ENCODE data around the gene ELOA.

ELOA gene

GRCh38 chr1:23788695-23789094, 45.4 kb downstream of the ELOA start:
- CTCF ChIA-PET = interaction anchor here (1.1 to 16.4 kb wide), 5 partner anchors 9 to 22 kb away, joined by 3 to 169 read pairs (median 5); partner anchors contain the start of gene PITHD1
- POLR2A ChIA-PET = interaction anchor here (0.6 kb wide), 1 partner anchor 182 kb away, joined by 3 read pairs; no protein-coding TSS in a partner anchor
- no peak for DNase-seq (ENCODE audit: extremely low spot score)
- TF ChIP-seq CTCF (IDR thresholded peaks at IDR 0.05; ENCODE audit: control extremely low read depth, extremely low read depth, low read depth, missing control alignments) = no peak

- POLR2A ChIA-PET = interaction anchor here (0.9 to 2.0 kb wide), 3 partner anchors 11 to 99 kb away, joined by 3 to 6 read pairs (median 6); partner anchors contain the start of genes PITHD1 and RPL11
- DNase-seq (ENCODE audit: extremely low spot score) = peak; percentile 91
- TF ChIP-seq CTCF (IDR thresholded peaks at IDR 0.05; ENCODE audit: control extremely low read depth, extremely low read depth, low read depth, missing control alignments) = no peak
- CTCF ChIA-PET = interaction anchor here (0.9 to 16.4 kb wide), 6 partner anchors 12 to 126 kb away, joined by 3 to 169 read pairs (median 6); no protein-coding TSS in a partner anchor
Measured at GRCh38 chr1:23790696-23791515, 47.6 kb downstream of the ELOA start, which contains the start of gene LYPLA2. LYPLA2 (plus strand) TSS chr1:23791145; CDS start chr1:23792683, 1,538 bp downstream.

- CTCF ChIA-PET = interaction anchor here (1.1 to 16.4 kb wide), 3 partner anchors 19 to 125 kb away, joined by 3 to 169 read pairs (median 11); no protein-coding TSS in a partner anchor
- POLR2A ChIA-PET = interaction anchor here (0.6 to 2.0 kb wide), 3 partner anchors 10 to 25 kb away, joined by 3 to 6 read pairs (median 5); partner anchors contain the start of gene PITHD1
- peak; percentile 61 for DNase-seq (ENCODE audit: extremely low spot score)
- no peak for TF ChIP-seq CTCF (IDR thresholded peaks at IDR 0.05; ENCODE audit: control extremely low read depth, extremely low read depth, low read depth, missing control alignments)
Measured at GRCh38 chr1:23791516-23792047, 48.3 kb downstream of the ELOA start.

- CTCF ChIA-PET = interaction anchor here (1.1 to 16.4 kb wide), 3 partner anchors 18 to 125 kb away, joined by 3 to 169 read pairs (median 11); no protein-coding TSS in a partner anchor
- POLR2A ChIA-PET = interaction anchor here (0.6 to 2.0 kb wide), 2 partner anchors 9 to 26 kb away, joined by 5 to 6 read pairs; no protein-coding TSS in a partner anchor
- no peak for TF ChIP-seq CTCF (IDR thresholded peaks at IDR 0.05; ENCODE audit: control extremely low read depth, extremely low read depth, low read depth, missing control alignments)
- DNase-seq (ENCODE audit: extremely low spot score) = no peak
Measured at GRCh38 chr1:23792151-23792945, 49.1 kb downstream of the ELOA start.

GRCh38 chr1:23793018-23793781, 49.9 kb downstream of the ELOA start:
- POLR2A ChIA-PET = interaction anchor here (1.1 kb wide), 1 partner anchor 13 kb away, joined by 3 read pairs; no protein-coding TSS in a partner anchor
- no peak for TF ChIP-seq CTCF (IDR thresholded peaks at IDR 0.05; ENCODE audit: control extremely low read depth, extremely low read depth, low read depth, missing control alignments)
- DNase-seq (ENCODE audit: extremely low spot score) = peak; percentile 45
- CTCF ChIA-PET = interaction anchor here (1.7 to 16.4 kb wide), 2 partner anchors 17 to 123 kb away, joined by 8 to 169 read pairs; no protein-coding TSS in a partner anchor
